ENCODE measurements around the gene SPTAN1. TPM values are rescaled to one million over a fixed set of nuclear protein-coding genes. Genes with fewer than 3 reads are reported as not detected.

Gene SPTAN1
- total RNA-seq, 1 donor from 2014 or later, result 472 TPM

GRCh38 chr9:128632066-128632465 lies 79.7 kb downstream of the SPTAN1 start:
- DNase-seq (ENCODE audit: low read depth in 2 of 2), result no peak

GRCh38 chr9:128632486-128632885 lies 80.1 kb downstream of the SPTAN1 start:
- no peak for DNase-seq (ENCODE audit: low read depth in 2 of 2)

- DNase-seq (ENCODE audit: low read depth in 2 of 2), result no peak
These were observed 80.7 kb downstream of the SPTAN1 start for GRCh38 chr9:128633057-128633456.

GRCh38 chr9:128633601-128634000 lies 81.2 kb downstream of the SPTAN1 start:
- no peak for DNase-seq (ENCODE audit: low read depth in 2 of 2)

GRCh38 chr9:128634111-128634510 lies 81.7 kb downstream of the SPTAN1 start:
- no peak for DNase-seq (ENCODE audit: low read depth in 2 of 2)

GRCh38 chr9:128634651-128635262 lies 82.4 kb downstream of the SPTAN1 start:
- no peak for DNase-seq (ENCODE audit: low read depth in 2 of 2)

- peak; percentile 58 to 85 for DNase-seq (ENCODE audit: low read depth in 2 of 2)
These were observed 83.1 kb downstream of the SPTAN1 start for GRCh38 chr9:128635266-128636023.

- no peak for DNase-seq (ENCODE audit: low read depth in 2 of 2)
These were observed 83.6 kb downstream of the SPTAN1 start for GRCh38 chr9:128636024-128636390.

- DNase-seq (ENCODE audit: low read depth in 2 of 2), result no peak
These were observed 84.5 kb downstream of the SPTAN1 start for GRCh38 chr9:128636556-128637530.

- DNase-seq (ENCODE audit: low read depth in 2 of 2), result peak in 1 of 2 donors; percentile 47
These were observed 85.3 kb downstream of the SPTAN1 start for GRCh38 chr9:128637656-128638055.

GRCh38 chr9:128638580-128638979 lies 86.2 kb downstream of the SPTAN1 start:
- DNase-seq (ENCODE audit: low read depth in 2 of 2), result no peak

GRCh38 chr9:128640603-128641002 lies 88.2 kb downstream of the SPTAN1 start:
- DNase-seq (ENCODE audit: low read depth in 2 of 2), result no peak

GRCh38 chr9:128642675-128643245 lies 90.4 kb downstream of the SPTAN1 start:
- no peak for DNase-seq (ENCODE audit: low read depth in 2 of 2)

- DNase-seq (ENCODE audit: low read depth in 2 of 2), result no peak
These were observed 91.3 kb downstream of the SPTAN1 start for GRCh38 chr9:128643519-128644300.

GRCh38 chr9:128648206-128648605 lies 95.8 kb downstream of the SPTAN1 start:
- peak; percentile 18 to 64 for DNase-seq (ENCODE audit: low read depth in 2 of 2)

- DNase-seq (ENCODE audit: low read depth in 2 of 2), result no peak
These were observed 99.4 kb downstream of the SPTAN1 start for GRCh38 chr9:128651798-128652197.

- no peak for DNase-seq (ENCODE audit: low read depth in 2 of 2)
These were observed 101.5 kb downstream of the SPTAN1 start for GRCh38 chr9:128653908-128654307.

GRCh38 chr9:128654481-128654880 lies 102.1 kb downstream of the SPTAN1 start:
- no peak for DNase-seq (ENCODE audit: low read depth in 2 of 2)

- peak; percentile 86 to 94 for DNase-seq (ENCODE audit: low read depth in 2 of 2)
These were observed 104.3 kb downstream of the SPTAN1 start, which contains the start of gene DYNC2I2 for GRCh38 chr9:128656416-128657343. DYNC2I2 (minus strand) TSS chr9:128656847; CDS start chr9:128656726, 121 bp downstream.

- DNase-seq (ENCODE audit: low read depth in 2 of 2), result no peak
These were observed 104.9 kb downstream of the SPTAN1 start for GRCh38 chr9:128657344-128657704.
